ENCODE data around the gene PRDX3.

GRCh38 chr10:119159332-119159731 lies 19.3 kb downstream of the PRDX3 start:
- TF ChIP-seq CTCF (IDR thresholded peaks at IDR 0.05), result no peak
- no peak for TF ChIP-seq POLR2A (IDR thresholded peaks at IDR 0.05)
- TF ChIP-seq POLR2AphosphoS5 (IDR thresholded peaks at IDR 0.05), result no peak

Measured in breast epithelium (tissue), 3 donors.